ENCODE measurements around the gene AARS2.

DNA sequence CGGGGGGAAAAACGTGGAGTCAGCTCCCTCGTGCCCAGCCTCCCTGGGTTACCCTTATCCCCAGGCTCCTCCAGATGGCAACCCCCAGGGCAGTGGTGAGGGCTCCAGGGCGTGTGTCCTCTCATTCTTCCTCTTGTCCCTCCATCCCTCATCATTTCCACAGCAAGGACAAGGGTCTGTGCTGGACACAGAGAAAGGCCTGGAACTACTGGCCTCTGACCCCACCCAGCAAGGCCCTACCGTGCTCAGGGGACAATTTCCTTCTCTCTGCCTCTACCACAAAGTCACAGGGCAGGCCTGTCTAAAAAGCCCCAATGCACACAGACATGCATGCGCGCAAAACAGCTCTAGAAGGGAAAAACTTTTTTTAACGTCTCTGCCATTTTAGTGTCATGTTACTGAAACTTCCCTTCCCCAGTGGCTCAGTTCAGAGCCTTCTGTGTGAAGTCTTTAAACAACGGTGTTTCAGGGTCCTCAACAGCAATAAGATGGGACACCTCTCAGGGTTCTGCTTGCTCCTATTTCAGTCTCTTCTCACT is 54.8 kb downstream of the AARS2 start:
- TF ChIP-seq, protein P1, sequence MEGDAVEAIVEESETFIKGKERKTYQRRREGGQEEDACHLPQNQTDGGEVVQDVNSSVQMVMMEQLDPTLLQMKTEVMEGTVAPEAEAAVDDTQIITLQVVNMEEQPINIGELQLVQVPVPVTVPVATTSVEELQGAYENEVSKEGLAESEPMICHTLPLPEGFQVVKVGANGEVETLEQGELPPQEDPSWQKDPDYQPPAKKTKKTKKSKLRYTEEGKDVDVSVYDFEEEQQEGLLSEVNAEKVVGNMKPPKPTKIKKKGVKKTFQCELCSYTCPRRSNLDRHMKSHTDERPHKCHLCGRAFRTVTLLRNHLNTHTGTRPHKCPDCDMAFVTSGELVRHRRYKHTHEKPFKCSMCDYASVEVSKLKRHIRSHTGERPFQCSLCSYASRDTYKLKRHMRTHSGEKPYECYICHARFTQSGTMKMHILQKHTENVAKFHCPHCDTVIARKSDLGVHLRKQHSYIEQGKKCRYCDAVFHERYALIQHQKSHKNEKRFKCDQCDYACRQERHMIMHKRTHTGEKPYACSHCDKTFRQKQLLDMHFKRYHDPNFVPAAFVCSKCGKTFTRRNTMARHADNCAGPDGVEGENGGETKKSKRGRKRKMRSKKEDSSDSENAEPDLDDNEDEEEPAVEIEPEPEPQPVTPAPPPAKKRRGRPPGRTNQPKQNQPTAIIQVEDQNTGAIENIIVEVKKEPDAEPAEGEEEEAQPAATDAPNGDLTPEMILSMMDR (IDR thresholded peaks at IDR 0.05) = no peak
- TF ChIP-seq ZFX (IDR thresholded peaks at IDR 0.05; ENCODE audit: borderline replicate concordance) = no peak

Measured in 22Rv1 (cell line).